Muscle layer of colon (tissue), 2 donors: ENCODE results near the gene EGFL7.

Experiments used
- H3K27ac ChIP-seq: one replicate; pipeline ENCODE4 v1.7.0; 2013; ENCODE audit warnings: low read depth, mild to moderate bottlenecking, low read length, moderate library complexity
- H3K27me3 ChIP-seq, 2 donors: one replicate each; pipeline ENCODE4 v1.7.0; 2013; ENCODE audit warnings: low read length in 2 of 2, mild to moderate bottlenecking in 2 of 2; ENCODE audit not compliant: insufficient read depth in 2 of 2, control insufficient read depth in 1 of 2
- H3K36me3 ChIP-seq: one replicate; pipeline ENCODE4 v1.7.0; 2013; ENCODE audit warnings: mild to moderate bottlenecking, low read length; ENCODE audit not compliant: insufficient read depth
- H3K4me1 ChIP-seq: one replicate; pipeline ENCODE4 v1.7.0; 2013; ENCODE audit warnings: mild to moderate bottlenecking, low read length; ENCODE audit not compliant: insufficient read depth
- H3K4me3 ChIP-seq, 2 donors: one replicate each; pipeline ENCODE4 v1.7.0; 2013; ENCODE audit warnings: low read length in 2 of 2, low read depth in 1 of 2, mild to moderate bottlenecking in 1 of 2, moderate library complexity in 1 of 2
- H3K9ac ChIP-seq: one replicate; pipeline ENCODE4 v1.7.0; 2013; ENCODE audit warnings: low read length
- H3K9me3 ChIP-seq: one replicate; pipeline ENCODE4 v1.7.0; 2013; ENCODE audit warnings: mild to moderate bottlenecking, low read length
- donor health status: abdominal sarcoma.
- donor health status: Adenocarcinoma of cecum.

EGFL7 gene

DNA sequence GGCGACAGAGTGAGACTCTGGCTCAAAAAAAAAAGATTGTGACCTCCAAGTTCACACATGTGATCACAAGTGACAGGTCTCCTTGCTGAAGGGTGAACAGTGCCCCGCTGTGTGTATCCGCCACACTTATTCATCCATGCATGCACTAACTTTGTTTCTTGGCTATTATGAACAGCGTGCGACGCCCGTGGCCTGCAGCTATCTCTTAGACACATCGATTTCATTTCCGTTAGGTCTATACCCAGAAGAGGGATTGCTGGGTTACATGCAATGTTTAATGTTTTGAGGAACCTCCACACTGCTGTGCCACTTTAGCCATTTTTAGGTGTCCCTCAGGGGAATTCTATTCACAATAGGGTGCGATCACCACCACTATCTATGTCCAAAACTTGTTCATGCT is 12.1 kb upstream of the EGFL7 start:
- Histone ChIP-seq H3K4me3 (no peak overlapping the region), H3K9me3 (no peaks in the 10 kb centered on the region), H3K4me1 (no peaks in the 10 kb centered on the region), H3K9ac (no peak overlapping the region), H3K36me3 (no peaks in the 10 kb centered on the region), H3K27ac (no peak overlapping the region), H3K27me3 (peaks cover 0 to 20% of the 10 kb centered on the region in 2 donors)

DNA sequence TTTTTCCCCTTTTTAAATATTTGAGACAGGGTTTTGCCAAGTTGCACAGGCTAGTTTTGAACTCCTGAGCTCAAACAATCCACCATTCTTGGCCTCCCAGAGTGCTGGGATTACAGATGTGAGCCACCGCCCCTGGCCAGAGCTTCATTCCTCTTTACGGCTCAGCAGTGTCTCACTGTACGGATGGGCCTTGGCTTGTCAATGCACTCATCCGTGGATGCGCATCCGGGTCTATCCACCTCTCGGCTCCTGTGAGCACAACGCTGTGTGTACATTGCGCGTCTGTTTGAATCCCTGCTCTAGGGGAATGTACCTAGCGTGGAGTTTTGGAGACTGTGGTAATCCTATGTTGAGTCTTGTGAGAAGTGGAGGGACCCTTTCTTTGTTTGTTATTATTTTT is 10.9 kb upstream of the EGFL7 start:
- no peaks in the 10 kb centered on the region for H3K36me3 ChIP-seq
- no peak overlapping the region for H3K27ac ChIP-seq
- no peaks in the 10 kb centered on the region for H3K9me3 ChIP-seq
- H3K27me3 ChIP-seq: peaks cover 0 to 14% of the 10 kb centered on the region in 2 donors
- H3K4me1 ChIP-seq: no peaks in the 10 kb centered on the region
- no peak overlapping the region for H3K9ac ChIP-seq
- no peak overlapping the region for H3K4me3 ChIP-seq

DNA sequence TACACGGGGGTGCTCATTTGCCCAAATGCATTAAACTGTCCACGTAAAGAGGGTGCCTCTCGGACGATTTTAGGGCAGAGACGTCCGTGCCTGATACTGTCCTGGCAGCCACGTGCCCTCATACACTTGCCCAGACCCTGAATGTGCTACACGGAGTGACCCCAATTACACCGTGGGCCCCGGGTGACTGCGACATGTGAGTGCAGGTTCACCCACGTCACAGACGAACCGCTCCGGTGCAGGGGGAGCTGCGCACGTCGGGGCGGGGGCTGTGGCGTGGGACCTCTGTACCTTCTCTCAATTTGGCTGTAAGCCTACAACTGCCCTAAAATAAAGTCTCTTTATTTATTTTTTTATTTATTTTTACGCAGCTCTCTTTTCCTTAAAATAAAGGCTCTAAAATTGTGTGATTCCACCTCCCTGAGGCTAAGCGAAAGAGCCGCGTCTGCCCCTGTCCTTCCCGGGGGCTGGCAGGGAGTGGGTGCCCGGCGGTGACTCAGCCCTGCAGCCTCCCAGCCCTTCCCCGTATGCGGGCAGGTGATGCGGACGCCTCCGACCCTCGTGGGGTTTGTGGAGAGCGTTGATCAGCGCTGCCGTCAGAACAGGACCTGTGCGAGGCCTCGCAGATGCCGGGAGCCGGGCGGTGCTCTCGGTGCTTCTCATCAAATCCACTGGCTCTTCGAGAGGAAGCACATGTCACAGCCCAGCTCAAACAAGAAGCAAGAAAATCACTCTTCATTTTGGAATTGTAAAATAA is 9.2 kb upstream of the EGFL7 start:
- Histone ChIP-seq H3K9ac (no peak overlapping the region), H3K9me3 (no peaks in the 10 kb centered on the region), H3K27ac (no peak overlapping the region), H3K4me1 (no peaks in the 10 kb centered on the region), H3K4me3 (no peak overlapping the region), H3K27me3 (peaks cover 8 to 16% of the 10 kb centered on the region in 2 donors), H3K36me3 (no peaks in the 10 kb centered on the region)

- no peak overlapping the region for H3K4me3 ChIP-seq
- H3K9ac ChIP-seq: no peak overlapping the region
- H3K27me3 ChIP-seq: peaks cover 8 to 30% of the 10 kb centered on the region in 2 donors
- no peak overlapping the region for H3K27ac ChIP-seq
- no peaks in the 10 kb centered on the region for H3K9me3 ChIP-seq
- no peaks in the 10 kb centered on the region for H3K36me3 ChIP-seq
- no peaks in the 10 kb centered on the region for H3K4me1 ChIP-seq
Measured at GRCh38 chr9:136654820-136655535, 7.7 kb upstream of the EGFL7 start.

DNA sequence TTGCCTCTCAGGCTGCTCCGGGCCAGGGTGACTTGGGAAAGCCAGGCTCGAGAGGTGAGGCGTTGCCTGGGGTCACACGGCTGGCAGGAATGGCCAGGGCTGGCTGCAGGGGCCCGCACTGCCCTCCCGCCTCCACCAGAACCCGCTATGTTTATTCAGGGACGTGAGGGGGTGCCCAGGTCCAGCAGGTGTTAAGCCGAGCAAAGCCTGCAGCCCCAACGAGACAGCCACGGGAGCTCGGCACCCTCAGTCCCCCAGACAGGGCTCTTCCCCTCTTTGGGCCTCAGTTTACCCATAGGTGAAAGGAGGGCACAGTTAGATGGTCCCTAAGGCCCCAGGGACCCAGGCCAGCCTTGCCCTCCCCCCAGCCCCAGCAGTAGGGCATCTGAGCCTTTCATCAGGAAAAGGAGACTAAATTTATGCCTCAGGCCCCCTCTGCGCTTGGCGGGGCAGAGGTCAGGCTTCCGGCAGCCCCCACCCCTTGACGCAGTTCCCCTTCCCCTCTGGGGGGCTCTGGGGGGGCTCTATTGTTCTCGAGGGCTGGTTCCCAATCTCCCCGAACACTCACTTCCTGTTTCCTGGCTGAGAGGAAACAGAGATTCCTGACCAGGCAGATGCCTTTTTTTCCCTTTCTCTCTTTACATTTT is 7.1 kb upstream of the EGFL7 start:
- Histone ChIP-seq H3K27ac (no peak overlapping the region), H3K27me3 (peaks cover 8 to 36% of the 10 kb centered on the region in 2 donors), H3K4me3 (no peak overlapping the region), H3K9me3 (no peaks in the 10 kb centered on the region), H3K36me3 (no peaks in the 10 kb centered on the region), H3K4me1 (no peaks in the 10 kb centered on the region), H3K9ac (no peak overlapping the region)

DNA sequence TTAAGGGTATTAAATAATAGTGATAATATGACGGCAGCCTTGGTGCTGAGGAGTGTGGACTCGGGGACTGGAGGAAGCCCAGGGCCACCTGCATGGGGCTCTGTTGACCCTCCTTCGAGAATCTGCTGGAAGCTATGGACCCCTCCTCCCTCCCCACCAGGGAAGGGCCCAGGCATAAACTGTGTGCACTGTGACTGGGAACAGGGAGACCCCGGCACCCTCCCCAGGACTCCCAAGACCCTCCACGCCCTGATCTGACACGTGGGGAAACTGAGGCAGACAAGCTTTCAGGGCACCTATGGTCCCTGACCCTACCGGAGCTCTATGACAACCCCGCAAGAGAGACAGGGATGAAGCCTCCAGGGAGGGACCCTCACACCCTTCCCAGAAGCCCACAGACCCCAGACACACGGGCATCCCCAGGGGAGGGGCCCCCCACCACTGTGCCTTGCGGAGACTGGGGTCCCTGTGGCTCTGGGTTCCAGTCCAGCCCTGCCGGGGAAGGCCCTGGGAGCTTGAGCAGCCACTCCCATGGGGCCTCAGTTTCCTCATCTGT is 6.5 kb upstream of the EGFL7 start:
- Histone ChIP-seq H3K9me3 (no peaks in the 10 kb centered on the region), H3K4me1 (no peaks in the 10 kb centered on the region), H3K27ac (no peak overlapping the region), H3K4me3 (no peak overlapping the region), H3K9ac (no peak overlapping the region), H3K36me3 (no peaks in the 10 kb centered on the region), H3K27me3 (peaks cover 8 to 40% of the 10 kb centered on the region in 2 donors)

- H3K4me3 ChIP-seq: no peak overlapping the region
Measured at GRCh38 chr9:136656795-136657611, 5.7 kb upstream of the EGFL7 start.

DNA sequence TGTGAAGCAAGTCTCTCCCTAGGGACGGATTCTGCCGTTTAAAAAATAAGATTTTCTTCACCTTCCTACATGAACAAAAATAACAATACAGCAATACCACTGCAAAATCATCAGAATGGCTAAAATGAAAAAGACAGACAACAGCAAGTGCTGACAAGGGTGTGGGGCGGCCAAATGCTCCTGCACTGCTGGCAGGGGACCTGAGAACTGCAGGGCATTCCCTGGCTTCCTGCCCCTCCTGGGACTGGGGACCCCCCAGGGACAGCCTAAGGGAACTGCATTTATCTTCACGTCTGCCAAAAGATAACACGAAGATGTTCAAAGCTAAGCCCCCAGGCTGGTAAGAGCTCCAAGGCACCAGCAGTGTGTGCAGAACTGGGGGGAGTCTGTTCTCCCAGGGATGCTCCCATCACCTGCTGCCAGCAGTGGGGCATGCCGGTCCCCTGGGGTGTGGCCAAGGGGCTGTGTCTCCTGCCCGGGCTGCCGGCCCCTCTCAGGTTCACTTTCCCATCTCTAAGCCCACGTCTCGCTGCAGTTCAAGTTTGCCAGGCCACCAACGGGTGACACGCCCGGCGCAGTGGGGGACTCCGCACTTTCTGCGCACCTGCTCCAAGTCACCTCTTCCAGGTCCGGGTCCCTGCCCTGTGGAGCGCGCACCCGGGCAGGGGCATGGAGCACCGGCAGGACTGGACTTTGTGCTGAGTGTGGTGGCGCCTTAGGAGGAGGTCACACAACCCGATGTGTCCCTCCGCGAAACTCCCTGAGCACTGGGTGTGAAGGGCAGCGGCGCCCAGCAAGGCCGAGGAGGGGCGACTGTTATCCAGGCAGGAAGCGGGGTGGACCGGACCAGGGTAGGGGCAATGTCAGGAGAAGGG is 4.5 kb upstream of the EGFL7 start:
- Histone ChIP-seq H3K27ac (no peak overlapping the region), H3K4me3 (no peak overlapping the region), H3K9me3 (no peaks in the 10 kb centered on the region), H3K36me3 (no peaks in the 10 kb centered on the region), H3K27me3 (peaks cover 8 to 56% of the 10 kb centered on the region in 2 donors), H3K9ac (no peak overlapping the region), H3K4me1 (no peaks in the 10 kb centered on the region)

More at GRCh38 chr9:136656795-136657611, 5.7 kb upstream of the EGFL7 start:
- Histone ChIP-seq H3K9me3 (no peaks in the 10 kb centered on the region), H3K36me3 (no peaks in the 10 kb centered on the region), H3K27ac (no peak overlapping the region), H3K9ac (no peak overlapping the region), H3K4me1 (no peaks in the 10 kb centered on the region), H3K27me3 (peaks cover 8 to 44% of the 10 kb centered on the region in 2 donors)

- Histone ChIP-seq H3K9ac (no peak overlapping the region), H3K4me3 (no peak overlapping the region), H3K27me3 (peaks cover 8 to 64% of the 10 kb centered on the region in 2 donors), H3K27ac (no peak overlapping the region), H3K4me1 (no peaks in the 10 kb centered on the region), H3K36me3 (no peaks in the 10 kb centered on the region), H3K9me3 (no peaks in the 10 kb centered on the region)
Measured at GRCh38 chr9:136658849-136659535, 3.7 kb upstream of the EGFL7 start.
